H1 (cell line): Measurements from ENCODE around the gene RIPOR2. TPM values are rescaled to one million over a fixed set of nuclear protein-coding genes. Genes with fewer than 3 reads are reported as not detected.

Experiments used
- CHD1 ChIP-seq: IDR thresholded peaks from 2 replicates; pipeline ENCODE4 v1.6.1; 2012; ENCODE audit warnings: low read depth, low read length, improper control_type of control experiment
- RFX5 ChIP-seq: IDR thresholded peaks from 2 replicates; pipeline ENCODE4 v1.6.1; 2011; ENCODE audit warnings: low read depth, low read length, improper control_type of control experiment, borderline replicate concordance
- SIN3A ChIP-seq, 2 experiments: IDR thresholded peaks in 1 of 2; conservative IDR thresholded peaks in 1 of 2; 2 replicates each; pipeline ENCODE4 v1.6.1; 2011 to 2012; ENCODE audit warnings: low read length in 2 of 2, improper control_type of control experiment in 1 of 2, low read depth in 1 of 2, mild to moderate bottlenecking in 1 of 2
- SP1 ChIP-seq: IDR thresholded peaks from 2 replicates; pipeline ENCODE4 v1.6.1; 2011; ENCODE audit warnings: low read depth, low read length
- polyA plus RNA-seq, 7 experiments: library from polyadenylated mRNA; depleted of rRNA in 3 of 7; stranded (reverse) in 5 of 7; unstranded in 2 of 7; fragments of >200 nt in 5 of 7; fragments of 200-250 nt in 2 of 7; gene quantifications; 1 replicate in 5 of 7; 2 replicates in 1 of 7; 4 replicates in 1 of 7; pipeline versions ENCODE4 v1.2.1 to v1.2.3, GENCODE V29; 2011 to 2013; ENCODE audit warnings: missing spikeins in 2 of 7, mixed read lengths in 2 of 7
- total RNA-seq: library from RNA; stranded (reverse); fragmentation: NEBNext Ultra II Directional; extraction: Animal tissue kit (Norgen Biotek cat#: 25700); gene quantifications from 2 replicates; pipeline ENCODE4 v1.2.1, GENCODE V29; 2021
- TF ChIP-seq, protein P1 (sequence below): IDR thresholded peaks from 2 replicates; pipeline ENCODE4 v1.6.1; 2011; ENCODE audit warnings: low read length, improper control_type of control experiment

RIPOR2 gene
- total and polyA plus RNA-seq, 2 of the 8 experiments (the other 6 are each of a cell fraction or from before 2014, with no cell fraction given): 16.7 to 45.6 TPM

DNA sequence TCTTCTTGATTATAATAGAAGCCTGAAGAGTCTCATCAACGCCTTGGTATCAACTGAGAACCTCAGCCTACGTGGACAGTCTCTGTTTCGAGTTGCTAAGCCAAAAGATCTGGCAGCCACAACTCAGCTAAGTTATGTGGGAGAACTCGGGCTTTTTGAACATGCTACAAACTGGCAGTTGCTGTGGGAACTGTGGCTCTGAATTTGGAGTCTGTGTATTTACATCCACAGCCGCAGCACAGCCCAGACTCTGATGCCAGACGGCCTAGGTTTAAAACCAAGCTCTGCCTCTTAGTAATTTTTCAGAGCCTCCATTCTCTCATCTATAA is 35.8 kb downstream of the RIPOR2 start (continued):
- TF ChIP-seq CHD1: no peak
- TF ChIP-seq, protein P1, sequence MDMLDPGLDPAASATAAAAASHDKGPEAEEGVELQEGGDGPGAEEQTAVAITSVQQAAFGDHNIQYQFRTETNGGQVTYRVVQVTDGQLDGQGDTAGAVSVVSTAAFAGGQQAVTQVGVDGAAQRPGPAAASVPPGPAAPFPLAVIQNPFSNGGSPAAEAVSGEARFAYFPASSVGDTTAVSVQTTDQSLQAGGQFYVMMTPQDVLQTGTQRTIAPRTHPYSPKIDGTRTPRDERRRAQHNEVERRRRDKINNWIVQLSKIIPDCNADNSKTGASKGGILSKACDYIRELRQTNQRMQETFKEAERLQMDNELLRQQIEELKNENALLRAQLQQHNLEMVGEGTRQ: no peak
- no peak for TF ChIP-seq SP1
- no peak for TF ChIP-seq SIN3A (conservative IDR thresholded peaks at IDR 0.05 in 1 of 2, IDR thresholded peaks at IDR 0.05 in 1 of 2; ENCODE audit: low read depth in 1 of 2, low read length in 2 of 2)
- TF ChIP-seq RFX5: no peak
- TF ChIP-seq, all 59 proteins: peak for 0
